Ectodermal cell (in vitro differentiated cells): Measurements from ENCODE around the gene HACD1.
"Not testable (repeated sequence)": the region's sequence is repeated elsewhere in the genome, so short reads cannot be mapped to it uniquely, and the experiment has no call there.

ENCODE experiments used
- H3K27ac ChIP-seq: 2 replicates; pipeline ENCODE4 v1.7.0; 2013; ENCODE audit warnings: mild to moderate bottlenecking, low read depth, low read length; ENCODE audit not compliant: insufficient read depth, poor library complexity, severe bottlenecking
- H3K27me3 ChIP-seq: 2 replicates; pipeline ENCODE4 v1.7.0; 2013; ENCODE audit warnings: mild to moderate bottlenecking, low read length; ENCODE audit not compliant: insufficient read depth, control insufficient read depth, poor library complexity, severe bottlenecking
- H3K36me3 ChIP-seq: one replicate; pipeline ENCODE4 v1.7.0; 2013; ENCODE audit warnings: low read length; ENCODE audit not compliant: control insufficient read depth, insufficient read depth
- H3K4me1 ChIP-seq: one replicate; pipeline ENCODE4 v1.7.0; 2013; ENCODE audit warnings: low read length; ENCODE audit not compliant: control insufficient read depth, insufficient read depth
- H3K4me3 ChIP-seq: 2 replicates; pipeline ENCODE4 v1.7.0; 2013; ENCODE audit warnings: low read depth, low read length, control low read depth; ENCODE audit not compliant: insufficient read depth
- H3K9me3 ChIP-seq: 2 replicates; pipeline ENCODE4 v1.7.0; 2013; ENCODE audit warnings: mild to moderate bottlenecking, low read length, moderate library complexity; ENCODE audit not compliant: control insufficient read depth
- WGBS, 2 experiments: methylation state at CpG; one replicate each; pipeline ENCODE4 v1.1.7; 2013; ENCODE audit warnings: missing lambda C conversion rate in 2 of 2; 5-methylcytosine and 5-hydroxymethylcytosine counted together

Gene HACD1

DNA sequence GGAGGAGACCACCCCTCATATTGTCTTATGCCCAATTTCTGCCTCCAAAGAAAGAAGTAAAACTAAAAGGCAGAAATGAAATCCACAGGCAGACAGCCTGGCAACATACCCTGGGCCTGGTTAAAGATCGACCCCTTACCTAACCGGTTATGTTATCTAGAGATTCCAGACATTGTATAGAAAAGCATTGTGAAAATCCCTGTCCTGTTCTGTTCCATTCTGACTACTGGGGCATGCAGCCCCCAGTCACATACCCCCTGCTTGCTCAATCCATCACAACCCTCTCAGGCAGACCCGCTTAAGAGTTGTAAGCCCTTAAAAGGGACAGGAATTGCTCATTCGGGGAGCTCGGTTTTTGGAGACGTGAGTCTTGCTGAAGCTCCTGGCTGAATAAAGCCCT lies 29.9 kb downstream of the HACD1 start:
- H3K9me3 ChIP-seq, H3K4me3 ChIP-seq, H3K36me3 ChIP-seq, H3K4me1 ChIP-seq, H3K27me3 ChIP-seq, H3K27ac ChIP-seq: not testable (repeated sequence)
- WGBS, 2 experiments: 87 to 89% methylated on average over 6 of the region's 6 CpGs

DNA sequence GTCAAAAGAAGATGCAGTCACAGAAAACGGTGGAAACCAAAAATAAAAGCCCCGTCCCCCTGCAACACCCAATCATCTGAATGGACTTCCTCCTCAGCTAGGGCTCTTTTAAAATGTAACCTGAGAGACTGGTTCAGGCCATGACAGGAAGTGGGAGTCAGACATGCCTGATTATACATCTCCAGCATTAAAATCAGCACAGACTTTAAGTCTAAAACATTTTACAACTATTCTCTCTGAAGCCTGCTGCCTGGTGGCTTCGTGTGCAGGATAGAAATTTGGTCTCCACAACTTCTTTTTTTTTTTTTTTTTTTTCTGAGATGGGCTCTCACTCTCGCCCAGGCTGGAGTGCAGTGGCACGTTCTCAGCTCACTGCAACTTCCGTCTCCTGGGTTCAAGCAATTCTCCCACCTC lies 30.3 kb downstream of the HACD1 start:
- H3K9me3 ChIP-seq: no peaks in the 10 kb centered on the region
- WGBS, 2 experiments: 66% methylated on average over 6 of the region's 6 CpGs
- H3K27me3 ChIP-seq: no peaks in the 10 kb centered on the region
- no peak overlapping the region for H3K4me3 ChIP-seq
- H3K4me1 ChIP-seq: no peaks in the 10 kb centered on the region
- no peak overlapping the region for H3K27ac ChIP-seq
- H3K36me3 ChIP-seq: no peaks in the 10 kb centered on the region

DNA sequence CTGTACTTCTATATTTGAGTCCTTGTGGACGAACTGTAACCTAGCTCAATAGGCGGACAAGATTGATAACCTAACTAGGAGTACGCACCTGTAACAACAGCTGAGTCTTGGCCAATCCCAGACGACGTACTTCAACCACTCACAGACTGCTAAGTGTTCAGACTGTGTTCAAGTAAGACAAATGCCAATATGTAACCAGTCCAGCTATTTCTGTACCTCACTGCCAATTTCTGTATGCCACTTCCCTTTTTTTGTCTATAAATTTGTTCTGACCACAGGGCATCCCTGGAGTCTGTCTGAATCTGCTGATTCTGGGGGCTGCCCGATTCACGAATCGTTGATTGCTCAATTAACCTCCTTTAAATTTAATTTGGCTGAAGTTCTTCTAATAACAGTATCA lies 32.2 kb downstream of the HACD1 start:
- Histone ChIP-seq H3K27me3 (no peaks in the 10 kb centered on the region), H3K27ac (no peak overlapping the region), H3K4me3 (no peak overlapping the region), H3K4me1 (no peaks in the 10 kb centered on the region), H3K36me3 (no peaks in the 10 kb centered on the region), H3K9me3 (no peaks in the 10 kb centered on the region)
- WGBS, 2 experiments: 77 to 85% methylated on average over 8 of the region's 8 CpGs

DNA sequence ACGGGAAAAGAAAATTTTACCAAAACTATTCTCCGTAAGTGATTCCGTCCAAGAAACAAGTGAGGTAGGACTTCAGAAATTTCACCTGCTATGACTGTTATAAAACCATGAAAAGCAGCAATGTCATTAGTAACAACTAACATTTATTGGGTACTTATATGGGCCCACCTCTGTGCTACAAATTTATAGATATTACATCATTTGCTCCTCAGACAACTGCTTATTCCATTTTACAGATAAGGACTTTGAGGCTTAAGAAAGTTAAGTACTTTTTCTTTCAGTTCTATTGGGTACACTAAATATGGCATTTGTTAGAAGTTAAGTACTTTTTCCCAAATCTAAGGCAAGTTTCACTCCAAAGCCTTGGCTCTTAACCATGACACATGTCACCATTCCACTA lies 36.3 kb downstream of the HACD1 start:
- Histone ChIP-seq H3K27ac (no peak overlapping the region), H3K36me3 (no peaks in the 10 kb centered on the region), H3K9me3 (no peaks in the 10 kb centered on the region), H3K4me3 (no peak overlapping the region), H3K27me3 (no peaks in the 10 kb centered on the region), H3K4me1 (no peaks in the 10 kb centered on the region)
- 95 to 100% methylated on average over 3 of the region's 3 CpGs for WGBS, 2 experiments

DNA sequence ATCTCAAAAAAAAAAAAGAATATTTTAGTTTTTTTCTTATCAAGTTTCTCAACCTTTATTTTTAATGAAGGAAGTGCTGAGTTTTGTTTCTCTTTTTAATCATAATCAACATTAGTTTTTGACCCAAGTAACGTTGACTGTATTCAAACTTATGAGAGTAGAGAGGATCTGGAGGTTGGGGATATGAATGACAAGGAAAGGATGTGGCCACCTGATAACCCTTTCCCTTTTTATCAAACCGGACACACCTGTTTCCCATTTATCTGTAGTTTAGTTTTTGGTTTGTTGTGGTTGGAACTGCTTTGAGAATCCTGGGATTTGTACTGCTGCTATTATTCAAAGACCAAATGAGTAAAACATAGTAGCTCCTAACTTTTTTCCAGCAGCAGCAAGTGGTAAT lies 38.6 kb downstream of the HACD1 start:
- no peaks in the 10 kb centered on the region for H3K27me3 ChIP-seq
- H3K4me3 ChIP-seq: no peak overlapping the region
- H3K9me3 ChIP-seq: no peaks in the 10 kb centered on the region
- H3K4me1 ChIP-seq: no peaks in the 10 kb centered on the region
- no peaks in the 10 kb centered on the region for H3K36me3 ChIP-seq
- no peak overlapping the region for H3K27ac ChIP-seq
- WGBS, 2 experiments: 86 to 92% methylated on average over 1 of the region's 2 CpGs

DNA sequence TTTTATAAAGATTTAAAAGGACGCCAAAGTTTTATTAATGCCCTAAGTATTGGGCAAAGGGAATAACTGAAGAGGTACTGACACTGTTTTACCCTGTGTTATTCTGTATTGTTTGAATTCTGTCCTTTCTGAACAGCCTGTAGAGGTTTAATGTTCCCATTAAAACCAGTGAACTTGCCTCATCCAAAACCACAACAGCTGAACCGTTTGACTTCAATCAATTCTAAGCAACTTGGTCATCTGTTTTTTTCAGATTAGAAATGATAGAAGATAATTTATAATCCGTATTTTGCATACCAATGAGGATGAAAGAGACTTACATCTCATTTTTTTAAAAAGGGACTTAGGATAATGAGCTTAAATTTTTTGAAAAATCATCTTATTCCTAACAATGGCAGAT lies 40.4 kb downstream of the HACD1 start:
- no peaks in the 10 kb centered on the region for H3K4me1 ChIP-seq
- H3K9me3 ChIP-seq: no peaks in the 10 kb centered on the region
- no peak overlapping the region for H3K27ac ChIP-seq
- WGBS, 2 experiments: 89 to 93% methylated on average over 1 of the region's 3 CpGs
- no peak overlapping the region for H3K4me3 ChIP-seq
- no peaks in the 10 kb centered on the region for H3K36me3 ChIP-seq
- H3K27me3 ChIP-seq: no peaks in the 10 kb centered on the region

DNA sequence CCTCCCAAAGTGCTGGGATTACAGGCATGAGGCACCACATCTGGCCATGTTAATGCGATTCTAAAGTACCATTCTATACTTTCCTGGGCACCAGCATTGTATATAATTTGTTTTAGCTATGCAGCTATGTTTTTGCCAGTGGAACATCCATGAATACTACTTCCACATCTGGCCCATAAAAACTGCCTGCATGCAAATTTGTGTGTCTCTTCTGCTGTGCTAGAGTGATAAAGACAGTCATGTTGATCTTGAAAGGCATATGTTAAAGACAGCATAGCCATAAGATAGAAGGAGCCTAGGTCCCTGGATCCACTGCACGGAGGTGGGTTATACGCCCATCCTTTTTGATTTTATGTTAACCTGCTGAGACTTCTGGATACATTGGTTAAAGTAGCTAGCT lies 52.3 kb downstream of the HACD1 start:
- Histone ChIP-seq H3K4me3 (no peak overlapping the region), H3K9me3 (no peaks in the 10 kb centered on the region), H3K27me3 (no peaks in the 10 kb centered on the region), H3K36me3 (no peaks in the 10 kb centered on the region), H3K4me1 (no peaks in the 10 kb centered on the region), H3K27ac (no peak overlapping the region)
- WGBS, 2 experiments: 89 to 96% methylated on average over 3 of the region's 3 CpGs

DNA sequence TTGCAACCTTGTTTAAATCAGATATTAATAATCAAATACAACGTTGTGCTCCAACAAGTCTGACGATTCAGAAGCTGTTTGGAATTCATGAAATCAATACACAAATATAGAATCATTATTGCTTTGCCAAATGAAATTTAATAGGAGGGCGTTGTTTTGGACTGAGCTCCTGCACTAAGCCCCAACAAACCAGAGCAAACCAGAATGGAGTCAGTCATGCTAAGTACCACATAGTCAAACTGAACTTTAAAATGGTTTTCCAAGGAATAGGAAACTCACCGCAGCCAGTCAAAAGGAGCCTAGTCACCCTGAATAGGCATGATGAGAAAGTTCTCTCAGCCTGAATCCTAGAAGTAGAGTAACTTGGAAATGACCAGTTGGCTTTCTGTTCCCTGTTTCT lies 53.7 kb downstream of the HACD1 start:
- Histone ChIP-seq H3K27ac (no peak overlapping the region), H3K4me3 (no peak overlapping the region), H3K36me3 (no peaks in the 10 kb centered on the region), H3K4me1 (no peaks in the 10 kb centered on the region), H3K27me3 (no peaks in the 10 kb centered on the region), H3K9me3 (no peaks in the 10 kb centered on the region)
- 96 to 97% methylated on average over 4 of the region's 4 CpGs for WGBS, 2 experiments

DNA sequence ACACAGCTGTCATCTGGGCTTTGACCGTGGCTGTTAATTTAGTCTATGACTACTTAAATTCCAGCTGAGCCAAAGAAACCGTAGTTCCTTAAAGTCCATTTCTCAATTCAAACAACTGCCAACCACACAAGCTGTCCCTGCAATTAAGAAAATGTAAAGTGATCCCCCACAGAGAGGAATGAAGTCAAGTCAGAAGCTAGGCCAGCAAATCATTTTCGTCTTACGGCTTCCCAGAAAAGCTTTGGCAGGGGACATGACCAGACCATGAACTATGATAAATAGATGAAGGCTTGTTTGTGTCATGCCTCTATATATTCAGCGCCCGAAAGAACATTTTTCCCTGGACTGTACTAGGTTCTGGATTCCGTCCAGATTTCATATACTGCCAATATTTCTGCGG lies 54.6 kb downstream of the HACD1 start:
- no peaks in the 10 kb centered on the region for H3K27me3 ChIP-seq
- no peak overlapping the region for H3K27ac ChIP-seq
- no peaks in the 10 kb centered on the region for H3K36me3 ChIP-seq
- no peaks in the 10 kb centered on the region for H3K4me1 ChIP-seq
- 68 to 78% methylated on average over 8 of the region's 8 CpGs for WGBS, 2 experiments
- H3K9me3 ChIP-seq: no peaks in the 10 kb centered on the region
- H3K4me3 ChIP-seq: no peak overlapping the region

DNA sequence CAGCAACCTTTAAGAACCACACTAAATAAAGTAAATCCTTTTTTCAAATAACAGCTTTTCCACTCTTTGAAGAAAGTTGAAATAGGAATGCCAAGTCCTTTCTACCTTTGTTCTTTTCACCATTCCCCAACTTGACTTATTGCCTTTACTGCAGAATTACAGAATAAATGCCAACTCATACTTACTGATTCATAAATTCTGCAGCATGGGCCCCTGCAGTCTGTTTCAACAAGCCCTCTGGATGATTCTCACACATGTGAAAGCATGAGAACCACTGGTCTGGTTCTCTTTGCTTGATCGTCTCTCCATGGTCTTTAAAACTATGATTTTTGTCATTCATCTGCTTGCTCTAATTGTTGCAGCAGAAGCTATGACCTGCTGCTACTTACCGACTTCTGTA lies 56.1 kb downstream of the HACD1 start:
- Histone ChIP-seq H3K27ac (no peak overlapping the region), H3K4me3 (no peak overlapping the region)

DNA sequence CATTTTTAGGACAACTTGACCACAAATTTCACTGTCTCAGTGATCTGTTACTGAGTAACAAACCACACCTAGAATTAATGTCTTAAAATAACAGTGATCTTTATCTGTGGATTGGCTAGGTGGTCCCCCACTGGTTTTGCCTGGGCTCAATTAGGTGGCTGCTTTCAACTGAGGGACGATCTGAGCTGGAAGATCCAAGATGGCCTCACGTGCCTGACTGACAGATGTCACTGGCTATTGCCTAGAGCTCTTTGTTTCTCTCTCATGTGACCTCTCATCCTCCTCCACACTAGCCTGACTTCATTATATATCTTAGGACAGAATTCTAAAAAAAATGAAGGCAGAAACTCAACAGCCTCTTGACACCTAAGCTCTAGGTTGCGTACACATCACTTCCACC lies 59.7 kb downstream of the HACD1 start:
- 89 to 93% methylated on average over 3 of the region's 3 CpGs for WGBS, 2 experiments
- no peaks in the 10 kb centered on the region for H3K36me3 ChIP-seq

More for the DNA sequence above, 56.1 kb downstream of the HACD1 start:
- Histone ChIP-seq H3K27me3 (no peaks in the 10 kb centered on the region), H3K9me3 (no peaks in the 10 kb centered on the region), H3K4me1 (no peaks in the 10 kb centered on the region), H3K36me3 (no peaks in the 10 kb centered on the region)
- WGBS, 2 experiments: 93 to 100% methylated on average over 2 of the region's 2 CpGs

More for the DNA sequence above, 59.7 kb downstream of the HACD1 start:
- Histone ChIP-seq H3K4me3 (no peak overlapping the region), H3K4me1 (no peaks in the 10 kb centered on the region), H3K9me3 (no peaks in the 10 kb centered on the region), H3K27me3 (no peaks in the 10 kb centered on the region), H3K27ac (no peak overlapping the region)
